Measurements from ENCODE around the gene PTPN6. TPM values are rescaled to one million over a fixed set of nuclear protein-coding genes. Genes with fewer than 3 reads are reported as not detected.
A peak's percentile ranks its signal among the peaks of the same experiment; 100 is the strongest.
"Not testable (repeated sequence)": the region's sequence is repeated elsewhere in the genome, so short reads cannot be mapped to it uniquely, and the experiment has no call there.

Gene PTPN6
- total RNA-seq, 4 donors from 2014 or later = 18.5 to 59.1 (median 39.4) TPM

DNA sequence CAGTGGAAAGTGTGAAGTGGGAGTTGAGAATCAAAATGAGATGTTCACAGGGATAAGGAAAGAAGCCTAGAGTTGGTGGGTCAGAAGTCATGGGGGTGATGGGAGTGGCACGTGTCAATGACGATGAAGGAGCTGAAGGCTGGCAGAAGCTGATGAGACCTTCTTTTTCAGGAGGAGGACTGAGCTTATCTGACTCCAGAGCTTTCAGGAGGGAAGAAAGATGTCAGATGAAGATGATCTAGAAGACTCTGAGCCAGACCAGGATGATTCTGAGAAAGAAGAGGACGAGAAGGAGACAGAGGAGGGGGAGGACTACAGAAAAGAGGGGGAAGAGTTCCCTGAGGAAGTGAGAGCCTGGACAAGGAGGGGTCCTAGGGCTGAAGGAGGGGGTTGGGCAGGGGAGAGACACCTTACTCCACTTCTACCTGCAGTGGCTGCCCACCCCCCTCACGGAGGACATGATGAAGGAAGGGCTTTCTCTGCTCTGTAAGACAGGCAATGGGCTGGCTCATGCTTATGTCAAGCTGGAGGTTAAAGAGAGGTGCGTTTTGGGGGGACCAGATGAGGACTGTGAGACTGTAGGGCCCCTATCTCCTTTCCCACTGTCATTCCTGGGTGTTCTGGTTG lies 45.6 kb upstream of the PTPN6 start:
- Histone ChIP-seq H3K36me3 (peaks cover 4% of the 10 kb centered on the region), H3K4me1 (peaks cover 12% of the 10 kb centered on the region), H3K9me3 (no peaks in the 10 kb centered on the region), H3K4me3 (peak overlapping the region; percentile 55), H3K27me3 (no peaks in the 10 kb centered on the region), H3K27ac (no peak overlapping the region)
- TF ChIP-seq POLR2AphosphoS5 (IDR thresholded peaks at IDR 0.05) = no peak
- TF ChIP-seq EP300 (IDR thresholded peaks at IDR 0.05) = no peak
- no peak for TF ChIP-seq POLR2A (IDR thresholded peaks at IDR 0.05)
- no peak for TF ChIP-seq CTCF (IDR thresholded peaks at IDR 0.05)
- DNase-seq (ENCODE audit: low spot score in 2 of 2) = no peak
- WGBS = 67% methylated on average over 5 of the region's 5 CpGs

GRCh38 chr12:6908141-6908540 lies 43.0 kb upstream of the PTPN6 start:
- H3K9me3 ChIP-seq = not testable (repeated sequence)

GRCh38 chr12:6909421-6910145 lies 41.6 kb upstream of the PTPN6 start:
- Histone ChIP-seq H3K27me3 (no peaks in the 10 kb centered on the region), H3K9me3 (no peaks in the 10 kb centered on the region), H3K4me1 (peaks cover 16% of the 10 kb centered on the region), H3K4me3 (no peak overlapping the region), H3K27ac (no peak overlapping the region), H3K36me3 (peaks cover 4% of the 10 kb centered on the region)
- TF ChIP-seq CTCF (IDR thresholded peaks at IDR 0.05) (no peak), POLR2A (IDR thresholded peaks at IDR 0.05) (no peak), EP300 (IDR thresholded peaks at IDR 0.05) (no peak), POLR2AphosphoS5 (IDR thresholded peaks at IDR 0.05) (no peak)
- WGBS = 86% methylated on average over 4 of the region's 4 CpGs
- DNase-seq (ENCODE audit: low spot score in 2 of 2) = no peak

More at GRCh38 chr12:6908141-6908540, 43.0 kb upstream of the PTPN6 start:
- WGBS = 97% methylated on average over 11 of the region's 11 CpGs
- not testable (repeated sequence) for H3K27me3 ChIP-seq; H3K4me3 ChIP-seq; H3K36me3 ChIP-seq; DNase-seq (ENCODE audit: low spot score in 2 of 2); H3K27ac ChIP-seq
- peaks cover 12% of the 10 kb centered on the region for H3K4me1 ChIP-seq

- 91% methylated on average over 15 of the region's 15 CpGs for WGBS
These were observed 38.8 kb upstream of the PTPN6 start for GRCh38 chr12:6912164-6912935.

More at GRCh38 chr12:6912164-6912935, 38.8 kb upstream of the PTPN6 start:
- no peaks in the 10 kb centered on the region for H3K9me3 ChIP-seq
- TF ChIP-seq CTCF (IDR thresholded peaks at IDR 0.05) (no peak), POLR2AphosphoS5 (IDR thresholded peaks at IDR 0.05) (no peak), POLR2A (IDR thresholded peaks at IDR 0.05) (no peak)
- DNase-seq (ENCODE audit: low spot score in 2 of 2) = no peak
- H3K4me3 ChIP-seq = no peak overlapping the region
- peaks cover 20% of the 10 kb centered on the region for H3K4me1 ChIP-seq
- H3K27me3 ChIP-seq = no peaks in the 10 kb centered on the region
- H3K36me3 ChIP-seq = no peaks in the 10 kb centered on the region
- no peak overlapping the region for H3K27ac ChIP-seq

Data from suprapubic skin (tissue), 4 donors.